Esophagus mucosa (tissue), 1 donor: Measurements from ENCODE around the gene MRPL4. TPM values are rescaled to one million over a fixed set of nuclear protein-coding genes. Genes with fewer than 3 reads are reported as not detected.
"Not testable (repeated sequence)": the region's sequence is repeated elsewhere in the genome, so short reads cannot be mapped to it uniquely, and the experiment has no call there.

Source experiments
- ATAC-seq: fragments of 200-7000 bp; cut with Tn5 transposase; one replicate; pipeline ENCODE4 v1.9.1; 2020
- total RNA-seq: library from RNA; stranded (reverse); gene quantifications from one replicate; pipeline ENCODE4 v1.2.4, GENCODE V29; 2023
- donor health status: DM: yes; HTN: yes; CAD: no.

Gene MRPL4
- total RNA-seq, 1 donor from 2014 or later: 68.7 TPM

DNA sequence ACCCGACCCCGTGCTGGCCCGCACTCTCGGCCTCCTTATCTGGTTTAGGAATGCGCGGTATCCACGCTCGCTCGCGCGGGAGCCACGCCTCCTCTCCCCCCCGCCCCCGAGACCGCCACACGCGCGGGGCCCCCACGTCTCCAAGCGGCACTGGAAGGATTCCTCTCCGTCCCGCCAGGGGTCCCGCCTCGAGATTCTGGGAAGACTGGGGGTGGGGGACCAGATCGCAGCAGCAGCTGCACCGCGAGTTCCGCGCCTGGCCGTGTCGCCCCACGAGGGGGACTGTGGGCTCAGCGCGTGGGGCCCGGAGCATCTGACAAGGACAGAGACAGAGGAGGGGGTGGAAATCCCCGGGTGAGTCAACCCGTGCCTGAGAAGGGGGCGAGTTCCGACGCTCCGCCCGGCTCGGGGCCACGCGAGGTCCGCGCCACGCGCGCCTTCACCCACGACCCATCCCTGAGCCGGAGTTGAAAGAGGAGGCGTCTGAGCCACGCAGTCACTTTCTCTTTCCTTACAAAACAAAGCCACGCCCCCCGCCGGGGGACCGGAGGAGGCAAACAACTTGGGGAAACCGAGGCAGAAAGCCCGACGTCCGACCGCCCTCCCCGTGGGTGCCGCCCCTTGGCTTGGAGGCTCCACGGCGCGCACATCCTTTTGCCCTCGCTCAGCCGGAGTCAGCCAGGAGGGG lies 21.7 kb upstream of the MRPL4 start:
- peak; percentile 7 for ATAC-seq

DNA sequence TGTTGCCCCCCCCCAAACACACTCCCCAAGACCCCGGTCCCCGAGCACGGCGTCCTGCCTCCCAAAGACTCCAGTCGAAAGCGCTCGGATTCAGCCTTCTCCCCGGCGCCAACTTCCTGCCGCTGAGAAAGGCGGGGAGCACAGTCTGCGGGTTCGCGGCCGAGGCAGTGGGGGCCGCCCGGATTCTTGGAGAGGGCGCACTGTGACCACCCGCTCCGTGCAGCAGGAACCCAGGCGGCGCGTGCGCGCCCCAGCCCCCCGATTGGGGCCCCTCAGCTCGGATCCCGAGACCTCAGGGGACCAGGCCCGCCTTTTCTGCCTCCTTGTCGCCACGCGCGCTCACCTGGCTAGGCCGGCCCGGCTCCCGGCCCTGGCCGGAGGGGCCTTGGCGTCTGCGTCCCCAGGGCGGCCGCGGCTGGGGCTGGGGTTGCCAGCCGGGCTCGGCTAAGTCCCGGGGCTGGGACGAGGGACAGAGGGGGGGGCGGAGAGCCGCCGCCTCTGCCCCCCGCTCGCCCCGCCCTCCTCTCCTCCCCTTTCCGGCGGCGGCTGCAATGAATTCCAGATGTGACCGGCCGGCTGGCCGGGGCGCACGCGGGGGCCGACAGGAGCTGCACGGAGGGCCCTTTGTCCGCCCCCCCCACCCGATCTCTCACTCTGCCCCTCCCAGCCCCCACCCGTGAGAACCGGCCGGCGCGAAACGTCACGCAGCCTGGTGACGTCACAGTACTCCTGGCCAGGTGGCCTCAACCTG lies 21.0 kb upstream of the MRPL4 start, which contains the start of gene S1PR2:
Gene S1PR2 (minus strand): TSS at position 471 of the 751 bp plus-strand sequence. CDS start 6,426 bp downstream, outside the sequence.
- peak; percentile 57 for ATAC-seq

DNA sequence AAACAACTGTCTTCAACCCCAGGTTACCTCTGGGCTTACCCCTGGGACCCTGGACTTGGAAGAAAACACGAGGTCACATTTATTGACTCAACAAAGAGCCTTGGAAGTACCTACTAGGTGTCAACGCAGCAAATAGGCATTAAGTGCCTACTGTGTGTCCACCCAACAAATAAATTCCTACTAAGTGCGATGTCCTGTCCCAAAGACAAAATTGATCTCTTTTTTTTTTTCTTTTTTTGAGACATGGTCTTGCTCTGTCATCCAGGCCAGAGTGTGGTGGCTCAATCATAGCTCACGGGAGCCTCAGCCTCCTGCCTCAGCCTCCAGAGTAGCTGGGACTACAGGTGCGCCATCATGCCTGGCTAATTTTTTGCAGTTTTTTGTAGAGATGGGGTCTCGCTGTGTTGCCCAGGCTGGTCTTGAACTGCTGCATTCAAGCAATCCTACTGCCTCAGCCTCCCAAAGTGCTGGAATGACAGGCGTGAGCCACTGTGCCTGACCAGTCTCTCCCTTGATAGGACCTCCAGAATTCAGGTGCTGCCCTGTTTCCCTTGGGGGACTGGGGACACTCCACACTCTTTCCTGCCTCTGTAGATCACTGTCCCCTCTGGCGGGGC lies 20.3 kb upstream of the MRPL4 start:
- ATAC-seq: no peak

DNA sequence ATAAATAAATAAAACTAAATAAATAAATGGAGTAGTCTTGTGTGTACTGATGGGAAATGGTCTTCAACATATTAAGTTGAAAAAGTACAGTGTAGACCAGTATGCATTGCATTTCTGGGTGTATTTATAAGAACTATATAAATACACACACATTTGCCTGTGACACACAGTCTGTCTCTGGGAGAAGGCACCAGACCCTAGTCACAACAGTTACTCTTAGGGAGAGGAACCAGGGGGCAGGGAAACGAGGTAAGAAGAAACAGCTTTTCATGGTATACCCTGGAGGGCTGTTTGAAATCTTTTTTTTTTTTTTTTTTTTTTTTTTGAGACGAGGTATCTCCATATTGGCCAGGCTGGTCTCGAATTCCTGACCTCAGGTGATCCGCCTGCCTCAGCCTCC lies 18.1 kb upstream of the MRPL4 start:
- no peak for ATAC-seq

DNA sequence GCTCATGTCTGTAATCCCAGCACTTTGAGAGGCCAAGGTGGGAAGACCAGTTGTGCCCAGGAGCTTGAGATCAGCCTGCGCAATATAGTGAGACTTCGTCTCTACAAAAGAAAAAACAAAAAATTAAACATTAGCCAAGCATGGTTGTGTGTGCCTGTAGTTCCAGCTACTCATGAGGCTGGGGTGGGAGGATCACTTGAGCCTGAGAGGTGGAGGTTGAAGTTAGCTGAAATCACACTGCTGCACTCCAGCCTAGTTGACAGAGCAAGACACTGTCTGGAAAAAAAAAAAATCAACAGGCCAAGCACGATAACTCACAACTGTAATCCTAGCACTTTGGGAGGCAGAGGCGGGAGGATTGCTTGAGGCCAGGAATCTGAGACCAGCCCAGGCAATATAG lies 17.0 kb upstream of the MRPL4 start:
- no peak for ATAC-seq

DNA sequence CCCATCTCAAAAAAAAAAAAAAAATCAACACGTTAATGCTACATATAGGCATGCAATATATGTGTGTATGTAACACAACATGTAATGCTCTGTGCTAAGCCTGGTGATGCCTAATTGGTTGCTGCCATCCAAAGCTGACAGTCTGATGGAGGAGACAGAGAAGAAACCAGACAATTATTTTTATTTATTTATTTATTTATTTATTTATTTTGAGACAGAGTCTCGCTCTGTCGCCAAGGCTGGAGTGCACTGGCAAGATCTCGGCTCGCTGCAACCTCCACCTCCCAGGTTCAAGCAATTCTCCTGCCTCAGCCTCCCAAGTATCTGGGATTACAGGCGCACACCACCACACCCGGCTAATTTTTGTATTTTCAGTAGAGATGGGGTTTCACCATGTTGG lies 16.6 kb upstream of the MRPL4 start:
- not testable (repeated sequence) for ATAC-seq

DNA sequence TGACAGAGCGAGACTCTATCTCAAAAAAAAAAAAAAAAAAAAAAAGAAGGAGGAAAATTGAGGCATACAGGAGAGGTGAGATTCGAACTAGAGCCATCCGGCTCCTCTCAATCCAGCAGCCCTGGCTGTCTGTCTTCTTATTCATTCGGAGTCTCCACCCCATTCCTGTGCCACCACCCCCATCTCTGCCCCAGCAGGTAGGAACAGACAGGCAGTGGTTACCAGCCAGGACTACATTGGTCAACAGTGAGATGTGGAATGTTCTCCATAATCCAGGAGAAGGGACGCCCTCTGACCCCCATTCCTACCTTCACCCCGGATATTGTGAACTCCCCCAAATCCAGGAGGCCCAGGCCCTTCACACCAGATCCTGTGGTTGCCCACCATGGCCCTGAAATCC lies 14.3 kb upstream of the MRPL4 start:
- no peak for ATAC-seq

DNA sequence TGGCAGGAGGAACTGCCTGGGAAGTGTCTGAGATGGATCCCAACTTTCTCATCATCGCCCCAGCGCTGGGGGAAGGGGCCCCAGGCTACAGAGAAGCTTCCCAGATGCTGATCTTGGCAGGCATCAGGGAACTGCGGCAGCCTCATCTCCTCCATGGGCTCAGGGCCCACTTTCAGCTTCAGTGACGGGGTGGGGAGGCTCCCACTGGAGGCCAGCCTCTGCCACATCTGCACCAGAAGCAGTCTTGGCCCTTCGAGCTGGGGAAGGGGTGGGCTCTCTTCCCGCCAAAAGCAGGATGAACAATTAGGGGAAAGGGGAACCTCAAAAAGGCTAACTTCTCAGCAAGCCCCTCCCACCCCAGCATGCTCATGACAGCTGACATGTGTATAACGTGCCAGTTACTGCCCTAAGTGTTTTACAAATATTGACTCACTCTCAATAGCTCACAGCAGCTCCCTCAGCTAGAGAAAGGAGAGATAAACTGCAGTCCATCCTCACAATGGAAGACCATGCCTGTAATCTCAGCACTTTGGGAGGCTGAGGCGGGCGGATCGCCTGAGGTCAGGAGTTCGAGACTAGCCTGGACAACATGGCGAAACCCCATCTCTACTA lies 13.7 kb upstream of the MRPL4 start:
- ATAC-seq: peak; percentile 43

DNA sequence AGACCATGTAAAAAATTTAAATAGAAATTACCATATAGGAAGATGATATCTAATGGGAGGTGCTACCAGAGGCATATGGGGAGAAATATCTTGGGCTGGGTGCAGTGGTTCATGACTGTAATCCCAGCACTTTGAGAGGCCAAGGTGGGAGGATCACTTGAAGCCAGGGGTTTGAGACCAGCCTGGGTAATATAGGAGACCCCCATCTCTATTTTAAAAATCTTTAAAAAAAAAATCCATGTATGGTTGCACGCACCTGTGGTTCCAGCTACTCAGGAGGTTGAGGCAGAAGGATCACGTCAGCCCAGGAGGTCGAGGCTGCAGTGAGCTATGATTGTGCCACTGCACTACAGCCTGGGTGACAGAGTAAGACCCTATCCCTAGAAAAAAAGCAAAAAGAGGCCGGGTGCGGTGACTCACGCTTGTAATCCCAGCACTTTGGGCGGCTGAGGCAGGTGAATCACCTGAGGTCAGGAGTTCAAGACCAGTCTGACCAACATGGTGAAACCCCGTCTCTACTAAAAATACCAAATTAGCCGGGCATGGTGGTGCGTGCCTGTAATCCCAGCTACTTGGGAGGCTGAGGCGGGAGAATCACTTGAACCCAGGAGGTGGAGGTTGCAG lies 10.1 kb upstream of the MRPL4 start:
- not testable (repeated sequence) for ATAC-seq

DNA sequence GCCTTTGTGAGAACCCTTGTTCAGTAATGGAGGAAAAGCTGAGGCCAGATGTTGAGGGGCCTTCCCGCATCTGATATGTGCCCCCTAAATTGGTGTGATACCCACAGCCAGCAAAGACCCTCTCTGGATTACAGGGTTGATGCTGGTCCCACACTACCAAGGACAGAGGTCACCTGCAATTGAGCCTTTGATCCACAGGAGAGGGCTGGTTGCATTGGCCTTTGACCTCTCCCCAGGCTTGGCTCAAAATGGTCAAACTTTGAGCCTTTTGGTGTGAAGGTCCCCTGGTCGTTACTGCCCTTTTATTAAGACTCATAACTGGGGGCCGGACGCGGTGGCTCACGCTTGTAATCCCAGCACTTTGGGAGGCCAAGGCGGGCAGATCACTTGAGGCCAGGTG lies 8.4 kb upstream of the MRPL4 start:
- ATAC-seq: no peak

DNA sequence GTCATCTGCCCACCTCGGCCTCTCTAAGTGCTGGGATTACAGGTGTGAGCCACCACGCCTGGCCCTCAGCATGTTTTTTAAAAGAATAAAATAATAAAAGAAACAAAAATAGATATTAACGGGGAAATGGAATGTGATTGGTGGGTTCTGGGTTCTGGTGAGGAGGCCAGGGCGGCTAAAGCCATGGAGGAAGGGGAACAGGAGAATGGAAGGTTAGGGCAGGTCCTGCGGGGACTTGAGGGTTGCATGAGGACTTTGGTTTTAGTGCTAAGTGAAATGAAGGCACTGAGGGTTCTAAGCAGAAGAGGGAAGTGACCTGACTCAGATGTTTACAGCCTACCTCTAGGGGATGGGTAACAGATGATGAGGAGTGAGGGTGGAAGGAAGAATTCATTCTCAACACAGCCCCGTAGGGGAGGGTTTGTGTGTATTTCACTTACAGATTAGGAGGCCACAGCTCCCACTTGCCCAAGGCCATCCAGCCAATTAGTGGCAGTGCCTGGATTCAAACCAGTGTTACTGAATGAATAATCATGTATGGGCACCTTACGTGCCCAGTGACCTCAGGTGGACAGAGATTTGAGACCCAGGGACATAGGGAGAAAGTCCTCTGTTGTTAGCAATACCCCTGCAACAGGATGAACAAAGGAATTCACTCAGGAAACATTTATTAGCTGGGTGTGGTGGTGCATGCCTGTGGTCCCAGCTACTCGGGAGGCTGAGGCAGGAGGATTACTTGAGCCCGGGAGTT lies 6.7 kb upstream of the MRPL4 start:
- ATAC-seq: no peak

DNA sequence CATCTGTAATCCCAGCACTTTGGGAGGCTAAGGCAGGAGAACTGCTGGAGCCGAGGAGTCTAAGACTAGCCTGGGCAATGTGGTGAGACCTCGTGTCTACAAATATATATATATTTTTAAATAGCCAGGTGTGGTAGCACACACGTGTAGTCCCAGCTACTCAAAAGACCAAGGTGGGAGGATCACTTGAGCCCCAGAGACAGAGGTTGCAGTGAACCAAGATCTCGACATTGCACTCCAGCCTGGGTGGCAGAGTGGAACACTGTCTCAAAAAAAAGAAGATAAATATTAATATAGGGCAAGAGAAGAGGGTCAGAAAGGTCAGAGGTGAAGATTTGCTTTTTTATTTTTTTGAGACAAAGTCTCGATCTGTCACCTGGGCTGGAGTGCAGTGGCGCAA lies 5.5 kb upstream of the MRPL4 start:
- no peak for ATAC-seq

DNA sequence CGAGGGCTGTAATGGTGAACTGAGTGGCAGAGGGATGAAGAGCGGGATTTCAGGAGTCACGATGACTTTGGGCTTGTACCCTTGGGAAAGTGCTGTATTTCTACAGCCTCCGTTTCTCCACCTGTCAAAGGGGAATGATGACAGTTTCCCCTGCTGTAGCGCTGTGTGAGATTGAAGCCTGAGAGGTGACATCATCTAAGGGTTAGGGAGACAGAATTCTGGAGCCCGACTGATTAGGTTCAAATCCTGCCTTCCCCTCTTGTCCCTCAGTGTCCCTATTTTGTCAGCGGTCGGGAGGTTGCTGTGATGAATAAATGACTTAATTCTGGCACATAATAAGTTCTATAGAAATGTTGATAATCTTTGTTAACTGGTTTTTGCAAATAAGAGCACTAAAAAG lies 693 bp downstream of the MRPL4 start:
- no peak for ATAC-seq

DNA sequence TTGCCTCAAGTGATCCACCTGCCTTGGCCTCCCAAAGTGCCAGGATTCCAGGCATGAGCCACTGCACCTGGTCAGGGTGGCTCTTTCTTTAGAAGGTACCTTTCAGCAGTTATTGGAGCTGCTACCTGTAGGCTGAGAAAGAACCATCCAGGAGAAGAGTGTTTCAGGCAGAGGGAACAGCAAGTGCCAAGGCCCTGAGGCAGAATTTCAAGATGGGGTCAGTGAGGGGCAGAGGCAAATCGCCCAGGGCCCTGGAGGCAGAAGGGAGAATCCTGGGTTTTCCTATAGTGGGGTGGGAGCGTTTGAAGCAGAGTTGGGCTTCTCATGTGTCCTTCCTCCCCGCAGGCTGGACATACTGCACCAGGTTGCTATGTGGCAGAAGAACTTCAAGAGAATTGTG lies 2.2 kb downstream of the MRPL4 start:
- no peak for ATAC-seq

DNA sequence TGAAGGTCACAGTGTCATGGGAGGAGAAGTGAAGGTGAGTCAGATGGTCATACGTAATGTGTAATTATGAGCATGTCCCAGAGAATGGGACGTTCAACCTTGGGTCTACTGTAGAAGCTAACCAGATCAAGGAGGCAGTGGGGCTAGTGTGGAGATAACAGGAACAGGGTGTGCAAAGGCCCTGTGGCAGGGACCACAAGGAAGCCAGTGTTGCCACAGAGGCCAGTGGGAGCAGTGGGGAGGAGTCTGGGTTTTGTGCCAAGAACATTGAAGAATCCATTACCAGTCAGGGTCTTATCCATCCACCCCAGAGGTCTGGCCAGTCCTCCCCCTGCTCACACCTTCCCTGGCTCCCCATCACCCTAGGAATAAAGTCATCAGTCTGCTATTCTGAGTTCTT lies 3.3 kb downstream of the MRPL4 start:
- no peak for ATAC-seq

DNA sequence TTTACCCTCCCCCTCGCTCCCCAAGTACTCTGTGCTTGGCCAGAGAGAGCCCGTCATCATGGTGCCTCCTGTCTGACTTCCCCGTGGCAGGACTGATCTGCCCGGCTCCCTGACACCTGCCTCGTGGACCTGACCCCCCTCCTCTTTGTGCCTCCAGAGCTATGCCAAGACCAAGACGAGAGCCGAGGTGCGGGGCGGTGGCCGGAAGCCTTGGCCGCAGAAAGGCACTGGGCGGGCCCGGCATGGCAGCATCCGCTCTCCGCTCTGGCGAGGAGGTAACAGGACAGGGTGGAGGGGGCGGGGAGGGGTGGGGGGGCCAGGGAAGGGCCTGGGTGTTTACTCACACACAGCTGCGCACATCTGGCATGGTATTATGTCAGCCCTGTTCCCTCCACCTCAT lies 4.5 kb downstream of the MRPL4 start:
- ATAC-seq: no peak

DNA sequence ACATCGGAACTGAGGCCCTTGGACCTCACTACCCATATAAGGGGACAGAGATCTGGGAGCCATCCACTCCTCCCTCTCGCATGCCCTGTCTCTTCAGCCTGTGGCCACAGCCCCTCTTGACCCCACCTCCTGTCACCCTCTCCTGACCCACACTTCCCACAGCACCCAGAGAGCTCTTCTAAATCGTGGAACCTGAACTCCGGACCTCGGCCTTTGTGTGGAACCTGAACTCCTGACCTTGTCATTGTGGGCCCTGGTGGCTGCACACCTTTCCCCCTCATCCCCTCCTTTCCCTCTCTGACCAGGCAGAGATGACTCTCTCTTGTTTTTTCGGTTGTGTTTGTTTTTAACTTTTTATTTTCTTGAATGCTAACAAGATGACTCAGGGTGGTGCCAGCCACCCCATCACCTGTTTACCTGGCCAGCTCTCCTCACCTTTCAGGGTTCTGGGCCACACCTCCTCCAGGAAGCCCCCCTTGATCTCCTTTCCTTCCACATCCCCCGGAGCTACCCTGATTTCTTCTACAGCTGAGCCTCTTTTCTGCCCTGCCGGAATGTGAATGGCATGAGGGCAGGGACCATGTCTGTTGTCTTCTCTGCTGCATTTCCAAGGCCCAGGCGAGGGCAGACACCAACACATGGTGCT lies 5.1 kb downstream of the MRPL4 start:
- ATAC-seq: no peak

DNA sequence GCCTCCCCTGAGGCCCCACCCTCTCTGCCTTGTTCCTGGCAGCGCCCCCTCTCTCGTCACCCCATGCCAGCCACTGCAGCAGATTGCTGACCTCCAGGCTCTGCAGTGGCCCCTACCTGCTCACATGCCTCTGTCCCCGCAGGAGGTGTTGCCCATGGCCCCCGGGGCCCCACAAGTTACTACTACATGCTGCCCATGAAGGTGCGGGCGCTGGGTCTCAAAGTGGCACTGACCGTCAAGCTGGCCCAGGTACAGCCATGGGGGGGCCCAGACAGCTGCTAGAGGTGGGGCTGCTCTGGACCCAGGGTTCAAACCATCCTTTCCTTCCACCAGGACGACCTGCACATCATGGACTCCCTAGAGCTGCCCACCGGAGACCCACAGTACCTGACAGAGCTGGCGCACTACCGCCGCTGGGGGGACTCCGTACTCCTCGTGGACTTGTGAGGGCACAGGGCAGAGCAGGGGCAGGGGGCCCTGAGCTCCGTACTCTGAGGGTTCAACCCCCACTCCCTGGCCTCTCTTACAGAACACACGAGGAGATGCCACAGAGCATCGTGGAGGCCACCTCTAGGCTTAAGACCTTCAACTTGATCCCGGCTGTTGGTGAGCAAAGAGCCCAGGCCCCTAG lies 6.2 kb downstream of the MRPL4 start:
- ATAC-seq: peak; percentile 4

DNA sequence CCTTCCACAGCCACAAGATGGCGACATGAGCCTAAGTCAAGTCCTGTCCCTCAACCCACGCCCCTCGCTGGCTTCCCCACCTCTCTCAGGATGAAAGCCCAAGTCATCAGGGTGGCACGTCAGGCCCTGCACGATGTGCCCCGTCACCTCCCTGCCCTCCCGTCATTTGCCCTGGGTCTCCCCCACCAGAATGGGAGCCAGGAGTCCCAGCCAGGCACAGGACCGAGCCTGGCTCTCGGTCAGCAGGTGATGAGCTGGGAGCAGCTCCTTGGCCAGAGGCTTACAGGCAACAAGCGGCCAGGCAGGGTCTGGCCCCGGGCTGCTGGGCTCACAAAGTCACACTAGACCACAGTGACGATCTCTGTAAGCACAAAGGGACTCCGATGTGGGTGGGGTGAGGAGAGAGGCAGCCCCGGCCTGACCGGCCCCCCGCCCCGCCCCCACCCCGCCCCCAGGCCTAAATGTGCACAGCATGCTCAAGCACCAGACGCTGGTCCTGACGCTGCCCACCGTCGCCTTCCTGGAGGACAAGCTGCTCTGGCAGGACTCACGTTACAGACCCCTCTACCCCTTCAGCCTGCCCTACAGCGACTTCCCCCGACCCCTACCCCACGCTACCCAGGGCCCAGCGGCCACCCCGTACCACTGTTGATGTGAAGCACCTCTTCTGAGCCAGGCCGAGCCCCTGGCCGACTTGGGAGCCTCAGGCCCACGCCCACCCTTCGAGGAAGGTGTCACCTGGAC lies 7.3 kb downstream of the MRPL4 start:
- ATAC-seq: peak; percentile 70

DNA sequence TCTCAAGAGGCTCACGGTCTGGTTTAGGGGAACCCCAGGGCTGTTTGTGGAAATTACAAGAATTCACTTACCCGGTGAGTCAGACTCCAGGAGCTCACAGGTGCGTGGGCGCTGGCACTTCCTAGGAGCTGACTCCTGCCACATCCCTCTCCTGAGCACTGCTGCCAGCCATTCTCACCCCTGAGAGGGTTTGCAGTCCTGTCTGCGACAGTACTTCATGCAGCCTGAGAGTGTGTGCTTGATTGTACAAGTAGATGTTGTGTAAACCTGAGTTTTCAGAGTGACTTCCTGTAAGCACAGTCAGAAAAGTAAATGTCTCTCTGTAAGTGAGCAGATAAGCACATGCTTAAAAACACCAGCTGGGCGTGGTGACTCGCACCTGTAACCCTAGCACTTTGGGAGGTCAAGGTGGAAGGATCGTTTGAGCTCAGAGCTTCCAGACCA lies 8.1 kb downstream of the MRPL4 start:
- ATAC-seq: peak; percentile 65
